ENCODE data around the gene APOA4.

APOA4 gene

DNA sequence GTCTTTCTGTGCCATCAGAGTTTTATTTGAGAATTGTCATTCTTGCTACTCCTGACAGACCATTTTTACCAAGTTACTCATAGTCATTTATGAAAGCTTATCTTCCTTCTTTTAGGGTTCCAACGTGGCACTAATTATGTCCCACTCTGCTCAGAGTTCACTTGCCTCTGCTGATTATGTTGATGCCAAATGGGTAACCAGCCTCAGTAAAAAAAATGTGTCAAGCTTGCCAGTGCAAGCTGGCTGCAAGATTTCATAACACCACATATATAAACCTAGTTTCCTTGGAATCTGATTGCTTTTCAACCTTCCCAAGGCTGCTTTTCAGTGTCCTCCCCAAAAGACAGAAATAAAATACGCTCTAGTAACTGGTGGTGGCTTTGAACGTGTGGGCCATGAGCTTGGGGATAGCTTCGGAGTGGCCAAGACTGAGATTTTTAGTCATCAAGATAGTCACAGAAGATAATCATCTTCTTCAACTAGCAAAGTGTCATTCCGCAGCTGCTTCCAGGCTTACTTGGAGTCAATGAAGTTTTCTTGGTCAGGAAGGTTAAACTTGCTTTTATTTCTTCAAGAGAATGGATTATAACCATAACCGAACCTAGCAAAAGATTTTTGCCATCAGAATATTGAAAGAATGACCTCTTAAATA, 43.8 kb upstream of the APOA4 start:
- no peak for TF ChIP-seq CTCF (IDR thresholded peaks at IDR 0.05; ENCODE audit: low read depth, low read length, missing control alignments)
- no peak for DNase-seq (ENCODE audit: extremely low read depth, low read depth)
- no peak overlapping the region for H3K4me3 ChIP-seq (replicated peaks; ENCODE audit: low read depth, low read length)

DNA sequence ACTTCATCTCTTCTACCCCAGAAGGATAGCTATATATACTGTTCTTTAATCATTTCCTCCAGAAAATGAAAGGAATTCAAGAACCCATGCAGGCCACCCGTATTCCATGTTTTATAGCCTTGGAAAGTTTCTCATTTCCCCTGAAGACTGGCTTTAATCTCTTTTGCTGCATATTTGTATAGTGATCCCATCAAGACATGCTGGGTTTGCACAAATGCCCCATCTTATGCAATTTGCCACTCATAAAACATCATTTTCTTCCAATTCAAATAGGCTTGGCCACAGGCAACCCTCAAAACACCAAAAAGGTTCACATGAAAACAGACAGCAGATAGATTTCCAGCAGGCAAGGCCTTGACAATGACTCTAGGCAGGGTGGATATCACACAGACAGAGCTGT, 42.6 kb upstream of the APOA4 start:
- no peak for TF ChIP-seq CTCF (IDR thresholded peaks at IDR 0.05; ENCODE audit: low read depth, low read length, missing control alignments)
- no peak for DNase-seq (ENCODE audit: extremely low read depth, low read depth)
- H3K4me3 ChIP-seq (replicated peaks; ENCODE audit: low read depth, low read length) = no peak overlapping the region

- TF ChIP-seq CTCF (IDR thresholded peaks at IDR 0.05; ENCODE audit: low read depth, low read length, missing control alignments) = no peak
- no peak overlapping the region for H3K4me3 ChIP-seq (replicated peaks; ENCODE audit: low read depth, low read length)
- no peak for DNase-seq (ENCODE audit: extremely low read depth, low read depth)
Observed at GRCh38 chr11:116864531-116864930, 41.4 kb upstream of the APOA4 start.

GRCh38 chr11:116862951-116863350, 39.8 kb upstream of the APOA4 start:
- no peak overlapping the region for H3K4me3 ChIP-seq (replicated peaks; ENCODE audit: low read depth, low read length)
- no peak for DNase-seq (ENCODE audit: extremely low read depth, low read depth)
- TF ChIP-seq CTCF (IDR thresholded peaks at IDR 0.05; ENCODE audit: low read depth, low read length, missing control alignments) = no peak

DNA sequence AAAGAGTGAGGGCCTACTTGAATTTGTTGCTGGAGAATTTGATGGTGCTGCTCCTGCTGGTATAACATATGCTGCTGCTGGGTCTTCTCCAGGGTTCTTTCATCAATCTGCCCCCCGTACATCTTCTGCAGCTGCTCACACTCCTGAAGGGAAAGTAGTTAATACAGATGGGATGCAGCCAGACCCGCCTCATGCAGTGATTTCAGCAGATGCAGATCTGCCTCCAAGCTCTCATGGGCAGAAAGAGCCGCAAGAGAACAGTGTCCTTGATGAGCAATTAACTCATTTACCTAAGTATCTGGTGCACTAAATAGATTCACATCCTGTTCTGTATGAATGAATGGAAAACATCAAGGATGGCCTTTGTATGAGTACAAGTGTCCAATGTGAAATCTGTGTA, 39.1 kb upstream of the APOA4 start:
- TF ChIP-seq CTCF (IDR thresholded peaks at IDR 0.05; ENCODE audit: low read depth, low read length, missing control alignments) = no peak
- H3K4me3 ChIP-seq (replicated peaks; ENCODE audit: low read depth, low read length) = no peak overlapping the region
- no peak for DNase-seq (ENCODE audit: extremely low read depth, low read depth)

DNA sequence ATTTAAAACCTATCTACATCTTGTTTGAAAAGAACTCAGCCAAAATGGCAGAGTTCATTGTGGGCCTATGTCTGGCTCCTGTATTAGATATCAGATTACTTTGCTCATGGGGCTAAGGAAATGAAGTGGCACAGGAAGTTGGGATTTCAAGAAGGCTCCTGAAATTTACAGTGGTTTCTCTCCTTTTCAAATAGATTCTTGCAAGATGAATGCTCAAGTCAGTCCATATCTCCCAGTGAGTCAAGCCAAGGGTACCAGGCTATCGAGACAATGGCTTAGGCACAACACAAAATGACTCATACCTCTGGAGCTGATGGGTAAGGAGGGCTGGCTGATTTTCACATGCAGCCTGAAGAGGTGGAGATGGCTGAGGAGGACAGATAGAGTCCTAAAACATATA, 38.4 kb upstream of the APOA4 start:
- no peak overlapping the region for H3K4me3 ChIP-seq (replicated peaks; ENCODE audit: low read depth, low read length)
- DNase-seq (ENCODE audit: extremely low read depth, low read depth) = no peak
- TF ChIP-seq CTCF (IDR thresholded peaks at IDR 0.05; ENCODE audit: low read depth, low read length, missing control alignments) = no peak

- no peak for TF ChIP-seq CTCF (IDR thresholded peaks at IDR 0.05; ENCODE audit: low read depth, low read length, missing control alignments)
- no peak for DNase-seq (ENCODE audit: extremely low read depth, low read depth)
- H3K4me3 ChIP-seq (replicated peaks; ENCODE audit: low read depth, low read length) = no peak overlapping the region
Observed at GRCh38 chr11:116860303-116860702, 37.2 kb upstream of the APOA4 start.

Data from HFF-Myc (cell line).